GM12872 (cell line): ENCODE measurements around the gene ZNF217.

ENCODE experiments used
- TF ChIP-seq, protein P1 (sequence below): IDR thresholded peaks from 3 replicates; pipeline ENCODE4 v1.5.1; 2011; ENCODE audit warnings: low read depth, mild to moderate bottlenecking, low read length, moderate library complexity; ENCODE audit not compliant: insufficient read depth

The ZNF217 gene

DNA sequence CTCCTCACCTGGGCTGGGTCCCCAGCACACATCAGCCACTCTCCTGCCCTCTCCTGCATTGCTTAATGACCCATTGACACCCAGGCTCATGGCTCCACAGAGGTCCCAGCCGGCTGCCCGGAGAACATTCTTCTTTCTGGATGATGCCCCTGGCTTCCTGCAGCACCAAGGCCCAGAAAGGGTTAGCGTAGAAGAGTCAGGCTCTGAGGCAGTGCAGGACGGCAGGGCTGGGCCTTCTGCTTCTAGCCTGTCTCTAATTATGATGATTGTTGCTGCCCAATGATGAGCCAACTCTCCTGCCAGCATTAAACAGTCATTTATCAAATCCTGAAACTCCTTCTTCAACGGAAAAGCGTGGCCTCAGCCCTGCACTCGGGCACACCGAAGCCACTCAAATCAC lies 66.4 kb downstream of the ZNF217 start:
- TF ChIP-seq, protein P1, sequence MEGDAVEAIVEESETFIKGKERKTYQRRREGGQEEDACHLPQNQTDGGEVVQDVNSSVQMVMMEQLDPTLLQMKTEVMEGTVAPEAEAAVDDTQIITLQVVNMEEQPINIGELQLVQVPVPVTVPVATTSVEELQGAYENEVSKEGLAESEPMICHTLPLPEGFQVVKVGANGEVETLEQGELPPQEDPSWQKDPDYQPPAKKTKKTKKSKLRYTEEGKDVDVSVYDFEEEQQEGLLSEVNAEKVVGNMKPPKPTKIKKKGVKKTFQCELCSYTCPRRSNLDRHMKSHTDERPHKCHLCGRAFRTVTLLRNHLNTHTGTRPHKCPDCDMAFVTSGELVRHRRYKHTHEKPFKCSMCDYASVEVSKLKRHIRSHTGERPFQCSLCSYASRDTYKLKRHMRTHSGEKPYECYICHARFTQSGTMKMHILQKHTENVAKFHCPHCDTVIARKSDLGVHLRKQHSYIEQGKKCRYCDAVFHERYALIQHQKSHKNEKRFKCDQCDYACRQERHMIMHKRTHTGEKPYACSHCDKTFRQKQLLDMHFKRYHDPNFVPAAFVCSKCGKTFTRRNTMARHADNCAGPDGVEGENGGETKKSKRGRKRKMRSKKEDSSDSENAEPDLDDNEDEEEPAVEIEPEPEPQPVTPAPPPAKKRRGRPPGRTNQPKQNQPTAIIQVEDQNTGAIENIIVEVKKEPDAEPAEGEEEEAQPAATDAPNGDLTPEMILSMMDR = no peak

DNA sequence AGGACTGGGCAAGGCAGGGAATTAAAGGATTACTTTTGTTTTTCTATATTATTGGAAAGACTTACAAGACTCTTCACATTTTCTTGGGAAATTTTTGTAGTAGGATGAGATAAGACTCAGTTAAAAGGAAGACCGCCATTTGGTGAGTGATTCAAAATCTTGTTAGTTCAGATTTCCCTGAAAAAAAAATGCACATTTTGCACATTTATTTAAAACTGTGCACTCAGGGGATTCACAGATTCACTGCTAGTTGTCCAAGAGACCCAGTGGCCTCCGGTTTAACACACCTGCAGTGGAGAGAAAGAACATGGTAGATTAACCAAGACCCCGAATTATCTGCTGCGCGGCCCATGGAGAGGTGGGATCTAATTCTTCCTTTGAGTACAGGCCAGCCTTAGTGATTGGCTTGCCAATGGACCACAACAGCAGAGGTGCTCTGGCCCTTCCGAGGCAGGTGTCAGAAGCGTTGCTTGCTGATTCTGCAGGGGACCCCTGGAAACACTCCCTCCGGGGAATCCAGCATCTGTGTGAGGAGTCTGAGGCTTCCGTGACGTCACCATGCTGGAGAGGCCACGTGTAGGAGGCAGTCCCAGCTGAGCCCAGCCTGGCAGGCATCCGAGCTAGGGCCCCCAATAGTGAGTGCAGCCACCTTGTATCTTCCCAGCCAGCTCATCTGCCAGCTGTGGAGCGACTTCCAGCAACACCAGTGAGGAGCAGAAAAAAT lies 68.9 kb downstream of the ZNF217 start:
- TF ChIP-seq, protein P1 = no peak

DNA sequence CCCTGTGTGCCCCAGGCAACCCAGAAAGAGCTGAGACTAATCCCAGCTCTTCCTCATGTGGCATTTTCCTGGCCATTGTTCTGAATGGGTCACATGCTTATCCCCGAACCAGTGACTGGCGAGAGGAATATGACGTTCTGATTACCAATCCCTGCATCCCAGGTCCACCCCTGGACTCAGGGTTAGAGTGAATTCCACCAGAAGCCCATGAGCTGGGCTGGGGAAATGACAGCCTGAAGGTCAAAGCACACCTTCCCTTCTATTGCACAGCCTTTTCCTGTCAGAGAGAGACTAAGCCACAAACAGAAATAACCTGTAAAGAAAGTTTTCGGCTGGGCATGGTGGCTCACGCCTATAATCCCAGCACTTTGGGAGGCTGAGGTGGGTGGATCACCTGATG lies 70.9 kb downstream of the ZNF217 start:
- TF ChIP-seq, protein P1 = no peak

DNA sequence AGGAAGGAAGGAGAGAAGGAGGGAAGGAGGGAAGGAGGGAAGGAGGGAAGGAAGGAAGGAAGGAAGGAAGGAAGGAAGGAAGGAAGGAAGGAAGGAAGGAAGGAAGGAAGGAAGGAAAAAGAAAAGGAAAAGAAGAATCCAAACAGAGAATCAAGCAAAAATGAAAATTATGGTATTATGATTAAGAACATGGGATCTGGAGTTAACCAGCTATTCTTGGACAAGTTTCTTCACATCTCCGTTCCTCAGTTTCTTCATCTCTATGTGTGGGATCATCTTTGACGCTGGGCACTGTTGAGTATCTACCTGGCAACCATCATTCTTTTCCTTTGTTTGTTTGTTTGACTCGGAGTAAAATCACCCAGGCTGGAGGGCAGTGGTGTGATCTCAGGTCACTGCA lies 71.6 kb downstream of the ZNF217 start:
- TF ChIP-seq, protein P1 = no peak

DNA sequence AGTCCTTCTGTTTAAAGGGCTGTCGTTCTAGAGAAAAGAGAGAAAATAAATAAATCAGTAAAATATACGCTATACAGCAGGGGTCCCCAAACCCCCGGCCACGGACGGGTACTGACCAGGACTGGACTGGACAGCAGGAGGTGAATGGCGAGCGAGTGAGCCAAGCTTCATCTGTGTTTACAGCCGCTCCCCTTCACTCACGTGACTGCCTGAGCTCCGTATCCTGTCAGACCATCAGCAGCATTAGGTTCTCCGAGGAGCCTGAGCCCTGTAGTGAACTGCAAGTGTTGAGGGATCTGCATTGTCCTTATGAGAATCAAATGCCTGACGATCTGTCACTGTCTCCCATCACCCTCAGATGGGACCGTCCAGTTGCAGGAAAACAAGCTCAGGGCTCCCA lies 76.5 kb downstream of the ZNF217 start:
- TF ChIP-seq, protein P1 = no peak
